RWPE2 (cell line): ENCODE measurements around the gene RPS6KC1.

Experiments used
- ATAC-seq: fragments of 200-7000 bp; cut with Tn5 transposase; 3 replicates; pipeline ENCODE4 v1.9.1; 2021; ENCODE audit warnings: low read depth
- DNase-seq: peaks from one replicate; pipeline ENCODE4 v3.0.0-alpha.2; 2020; ENCODE audit warnings: low spot score
- H3K27ac ChIP-seq: fragments of 450-650 bp; 2 replicates; pipeline ENCODE4 v1.5.1; 2017; ENCODE audit warnings: mild to moderate bottlenecking; ENCODE audit not compliant: poor library complexity, severe bottlenecking
- H3K27me3 ChIP-seq: fragments of 250-450 bp; sonication (Bioruptor Pico); 2 replicates; pipeline ENCODE4 v1.5.1; 2021; ENCODE audit warnings: mild to moderate bottlenecking, moderate library complexity; ENCODE audit not compliant: insufficient read depth, poor library complexity, severe bottlenecking
- H3K36me3 ChIP-seq: fragments of 250-450 bp; sonication (Bioruptor Pico); 2 replicates; pipeline ENCODE4 v1.5.1; 2020; ENCODE audit warnings: low read depth, mild to moderate bottlenecking, moderate library complexity
- H3K4me1 ChIP-seq: fragments of 250-450 bp; sonication (Bioruptor Pico); 2 replicates; pipeline ENCODE4 v1.5.1; 2021; ENCODE audit warnings: mild to moderate bottlenecking, moderate library complexity; ENCODE audit not compliant: insufficient read depth, poor library complexity, severe bottlenecking
- H3K4me3 ChIP-seq: fragments of 250-450 bp; sonication (Bioruptor Pico); 2 replicates; pipeline ENCODE4 v1.5.1; 2021; ENCODE audit warnings: mild to moderate bottlenecking, moderate library complexity; ENCODE audit not compliant: severe bottlenecking
- H3K9me3 ChIP-seq: fragments of 250-450 bp; sonication (Bioruptor Pico); 2 replicates; pipeline ENCODE4 v1.5.1; 2021; ENCODE audit warnings: mild to moderate bottlenecking, moderate library complexity; ENCODE audit not compliant: severe bottlenecking
- TF ChIP-seq, protein P1 (sequence below): fragments of 450-650 bp; IDR thresholded peaks from one replicate; pipeline ENCODE4 v1.5.1; 2017; ENCODE audit warnings: mild to moderate bottlenecking, moderate library complexity; ENCODE audit not compliant: poor library complexity, severe bottlenecking

Gene RPS6KC1

DNA sequence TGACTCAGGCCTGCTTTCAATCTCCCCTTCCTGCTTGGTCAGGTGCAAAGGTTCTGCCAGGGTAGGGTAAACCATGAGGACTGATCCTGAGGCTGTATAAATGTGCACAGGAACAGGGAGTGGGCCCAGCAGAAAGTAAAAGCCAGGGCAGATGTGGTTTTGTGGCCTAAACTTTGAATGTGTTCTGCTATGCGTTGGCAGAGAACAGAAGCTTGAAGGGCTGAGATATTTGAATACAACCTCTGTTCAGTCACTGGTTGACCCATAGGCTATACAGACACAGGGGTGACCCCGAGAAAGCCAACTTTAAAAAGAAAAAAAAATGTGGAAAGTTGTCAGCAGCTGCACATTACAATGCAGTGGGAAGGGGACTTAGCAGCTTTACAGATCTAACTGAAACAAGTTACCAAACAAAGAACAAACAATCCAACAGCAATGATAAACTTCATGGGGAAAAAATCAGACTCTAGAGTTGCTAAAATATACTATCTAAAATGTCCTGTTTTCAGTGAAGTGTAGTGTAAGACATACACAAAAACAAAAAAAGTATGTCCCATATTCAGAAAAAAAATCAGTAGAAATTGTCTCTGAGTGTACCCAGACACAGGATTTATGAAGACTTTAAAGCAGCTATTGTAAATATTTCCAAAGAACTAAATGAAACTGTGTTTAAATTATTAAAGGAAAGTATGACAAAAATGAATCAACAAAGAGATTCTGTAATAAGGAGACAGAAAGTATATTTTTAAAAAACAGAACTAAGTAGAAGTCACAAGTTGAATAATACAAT lies 216.1 kb downstream of the RPS6KC1 start:
- Histone ChIP-seq H3K9me3 (no peaks in the 10 kb centered on the region), H3K27me3 (no peaks in the 10 kb centered on the region), H3K4me1 (no peaks in the 10 kb centered on the region), H3K4me3 (no peak overlapping the region), H3K36me3 (no peaks in the 10 kb centered on the region), H3K27ac (no peak overlapping the region)
- TF ChIP-seq, protein P1, sequence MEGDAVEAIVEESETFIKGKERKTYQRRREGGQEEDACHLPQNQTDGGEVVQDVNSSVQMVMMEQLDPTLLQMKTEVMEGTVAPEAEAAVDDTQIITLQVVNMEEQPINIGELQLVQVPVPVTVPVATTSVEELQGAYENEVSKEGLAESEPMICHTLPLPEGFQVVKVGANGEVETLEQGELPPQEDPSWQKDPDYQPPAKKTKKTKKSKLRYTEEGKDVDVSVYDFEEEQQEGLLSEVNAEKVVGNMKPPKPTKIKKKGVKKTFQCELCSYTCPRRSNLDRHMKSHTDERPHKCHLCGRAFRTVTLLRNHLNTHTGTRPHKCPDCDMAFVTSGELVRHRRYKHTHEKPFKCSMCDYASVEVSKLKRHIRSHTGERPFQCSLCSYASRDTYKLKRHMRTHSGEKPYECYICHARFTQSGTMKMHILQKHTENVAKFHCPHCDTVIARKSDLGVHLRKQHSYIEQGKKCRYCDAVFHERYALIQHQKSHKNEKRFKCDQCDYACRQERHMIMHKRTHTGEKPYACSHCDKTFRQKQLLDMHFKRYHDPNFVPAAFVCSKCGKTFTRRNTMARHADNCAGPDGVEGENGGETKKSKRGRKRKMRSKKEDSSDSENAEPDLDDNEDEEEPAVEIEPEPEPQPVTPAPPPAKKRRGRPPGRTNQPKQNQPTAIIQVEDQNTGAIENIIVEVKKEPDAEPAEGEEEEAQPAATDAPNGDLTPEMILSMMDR = no peak
- ATAC-seq = no peak
- DNase-seq = no peak

DNA sequence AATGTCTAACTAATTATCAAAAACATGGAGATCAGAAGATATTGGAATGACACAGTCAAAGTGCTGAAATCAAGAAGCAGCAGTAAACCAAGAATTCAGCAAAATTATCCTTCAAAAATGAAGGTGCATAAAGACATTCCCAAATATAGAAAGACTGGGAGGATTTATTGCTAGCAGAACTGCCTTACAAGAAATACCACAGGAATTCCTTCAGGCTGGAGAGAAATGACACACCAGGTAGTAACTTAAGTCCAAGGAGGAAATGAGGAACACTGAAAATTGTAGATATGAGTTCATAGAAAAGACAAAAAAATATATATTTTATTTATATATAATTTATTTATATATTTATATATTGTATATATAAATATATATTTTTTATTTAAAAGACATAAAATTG lies 217.2 kb downstream of the RPS6KC1 start:
- ATAC-seq = no peak
- DNase-seq = no peak
- TF ChIP-seq, protein P1 = no peak
- H3K27ac ChIP-seq = no peak overlapping the region
- H3K4me3 ChIP-seq = no peak overlapping the region
- H3K36me3 ChIP-seq = no peaks in the 10 kb centered on the region
- no peaks in the 10 kb centered on the region for H3K27me3 ChIP-seq
- no peaks in the 10 kb centered on the region for H3K9me3 ChIP-seq
- H3K4me1 ChIP-seq = no peaks in the 10 kb centered on the region

DNA sequence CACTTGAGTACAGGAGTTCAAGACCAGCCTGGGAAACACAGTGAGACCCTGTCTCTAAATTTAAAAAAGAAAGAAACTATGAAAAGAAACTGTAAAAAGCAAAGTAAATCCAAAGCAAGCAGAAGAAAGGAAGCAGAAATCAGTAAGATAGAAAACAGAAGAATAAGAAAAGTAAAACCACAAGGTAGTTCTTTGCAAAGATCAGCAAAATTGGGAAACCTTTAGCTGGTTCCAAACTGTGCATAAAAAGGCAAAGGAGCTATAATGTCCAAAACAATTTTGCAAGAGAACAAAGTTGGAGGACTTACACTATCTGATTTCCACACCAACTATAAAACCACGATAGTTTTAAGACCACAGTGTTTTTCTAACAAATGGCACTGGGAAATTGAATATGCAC lies 218.8 kb downstream of the RPS6KC1 start:
- no peaks in the 10 kb centered on the region for H3K9me3 ChIP-seq
- no peaks in the 10 kb centered on the region for H3K27me3 ChIP-seq
- H3K4me3 ChIP-seq = no peak overlapping the region
- no peak overlapping the region for H3K27ac ChIP-seq
- TF ChIP-seq, protein P1 = no peak
- no peaks in the 10 kb centered on the region for H3K36me3 ChIP-seq
- ATAC-seq (no peak), DNase-seq (no peak)
- no peaks in the 10 kb centered on the region for H3K4me1 ChIP-seq

DNA sequence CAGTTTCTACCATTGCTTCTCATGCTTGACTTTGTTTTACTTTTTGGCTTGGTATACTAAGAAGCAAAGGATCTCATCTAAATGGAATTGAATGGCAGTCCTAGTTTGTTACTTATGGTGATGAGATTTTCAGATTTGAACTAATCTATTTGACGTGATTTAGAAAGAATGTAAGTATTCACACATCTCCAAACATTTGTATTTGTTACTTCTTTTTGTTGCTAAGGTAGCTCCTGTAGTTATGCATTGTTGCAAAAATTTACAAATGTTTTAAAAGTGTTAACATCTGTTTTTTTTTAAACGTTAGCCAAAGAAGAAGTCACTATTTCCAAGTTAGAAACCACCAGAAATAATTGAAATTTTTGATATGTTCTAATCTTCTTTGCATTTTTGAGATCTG lies 222.5 kb downstream of the RPS6KC1 start:
- ATAC-seq = no peak
- H3K4me3 ChIP-seq = no peak overlapping the region
- no peak for DNase-seq
- H3K4me1 ChIP-seq = no peaks in the 10 kb centered on the region
- no peaks in the 10 kb centered on the region for H3K9me3 ChIP-seq
- H3K27me3 ChIP-seq = no peaks in the 10 kb centered on the region
- no peaks in the 10 kb centered on the region for H3K36me3 ChIP-seq
- H3K27ac ChIP-seq = no peak overlapping the region
- TF ChIP-seq, protein P1 = no peak

DNA sequence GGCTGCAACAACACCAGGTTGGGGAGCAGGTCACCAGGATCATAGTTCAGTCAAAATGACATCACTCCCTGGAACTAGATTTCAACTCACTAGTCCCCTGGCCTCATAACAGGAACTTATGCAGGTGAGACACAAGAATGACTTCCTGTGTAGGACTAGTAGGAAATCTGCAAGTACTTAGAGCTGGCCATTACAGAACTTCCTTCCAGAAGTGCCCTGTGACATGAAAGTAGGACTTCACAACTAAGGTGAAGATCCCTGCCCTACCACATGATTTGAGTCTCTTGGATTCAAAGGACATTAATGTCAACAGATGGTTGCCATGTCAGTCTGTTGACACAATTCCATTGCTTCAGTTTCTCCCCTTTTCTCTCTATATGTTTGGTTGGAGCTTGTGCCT lies 223.1 kb downstream of the RPS6KC1 start:
- Histone ChIP-seq H3K9me3 (no peaks in the 10 kb centered on the region), H3K4me1 (no peaks in the 10 kb centered on the region), H3K27me3 (no peaks in the 10 kb centered on the region), H3K27ac (no peak overlapping the region), H3K4me3 (no peak overlapping the region), H3K36me3 (no peaks in the 10 kb centered on the region)
- ATAC-seq (no peak), DNase-seq (no peak)
- TF ChIP-seq, protein P1 = no peak
